ENCODE measurements around the gene CDH4.

Gene CDH4

DNA sequence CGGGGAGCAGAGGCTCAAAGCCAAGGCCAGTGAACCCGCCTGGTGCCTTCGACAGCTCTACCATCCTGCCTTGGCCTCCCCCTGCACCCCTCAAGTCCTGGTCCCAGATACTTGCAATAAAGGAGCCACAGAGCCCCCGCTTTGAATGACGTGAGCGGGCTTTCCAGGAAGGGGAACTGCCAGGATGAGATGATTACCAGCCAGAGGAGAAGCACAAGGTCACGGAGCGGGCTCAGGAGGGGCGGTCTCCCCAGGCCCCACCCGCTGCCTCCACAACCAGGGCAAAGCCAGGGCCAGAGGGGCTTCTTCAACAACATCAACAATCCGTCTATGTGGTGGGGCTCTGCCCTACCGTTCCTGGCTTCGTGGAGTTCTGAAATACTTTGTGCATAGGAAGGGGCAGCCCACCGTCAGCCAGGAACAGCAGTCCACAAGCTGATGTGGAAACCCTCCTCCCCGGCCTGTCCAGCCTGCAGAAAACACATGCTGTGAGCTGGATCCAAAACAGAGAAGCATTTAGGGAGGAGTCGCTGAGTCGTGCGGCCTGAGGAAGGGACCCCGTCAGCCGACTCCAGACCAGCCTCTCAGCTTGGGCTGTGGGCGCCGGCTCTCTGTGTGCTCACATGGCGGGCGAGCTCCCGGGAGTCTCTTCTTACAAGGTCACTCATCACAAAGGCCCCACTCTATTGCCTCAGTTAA is 392.5 kb downstream of the CDH4 start:
- no peak for DNase-seq

GRCh38 chr20:61645732-61646131 is 393.7 kb downstream of the CDH4 start:
- no peak for DNase-seq

GRCh38 chr20:61646453-61646852 is 394.4 kb downstream of the CDH4 start:
- DNase-seq: no peak

DNA sequence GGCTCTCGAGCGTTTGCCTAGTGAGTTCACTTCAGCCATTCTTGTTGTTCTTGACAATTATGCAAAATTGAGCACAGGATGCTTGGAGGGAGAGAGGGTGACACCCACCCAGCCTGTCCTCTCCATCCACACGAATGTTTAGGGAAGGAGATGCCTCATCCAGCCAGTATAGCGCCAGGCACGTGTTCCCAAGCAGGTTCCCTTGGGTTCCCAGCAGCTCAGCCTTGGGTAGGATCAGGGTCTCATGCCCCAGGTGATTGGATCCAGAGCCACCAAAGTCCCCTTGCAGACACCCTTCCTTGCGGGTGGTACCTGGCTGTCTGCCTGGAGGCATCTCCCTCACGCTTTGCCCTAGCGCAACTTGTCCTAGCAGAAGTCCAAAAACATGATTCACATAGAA is 394.9 kb downstream of the CDH4 start:
- no peak for DNase-seq

DNA sequence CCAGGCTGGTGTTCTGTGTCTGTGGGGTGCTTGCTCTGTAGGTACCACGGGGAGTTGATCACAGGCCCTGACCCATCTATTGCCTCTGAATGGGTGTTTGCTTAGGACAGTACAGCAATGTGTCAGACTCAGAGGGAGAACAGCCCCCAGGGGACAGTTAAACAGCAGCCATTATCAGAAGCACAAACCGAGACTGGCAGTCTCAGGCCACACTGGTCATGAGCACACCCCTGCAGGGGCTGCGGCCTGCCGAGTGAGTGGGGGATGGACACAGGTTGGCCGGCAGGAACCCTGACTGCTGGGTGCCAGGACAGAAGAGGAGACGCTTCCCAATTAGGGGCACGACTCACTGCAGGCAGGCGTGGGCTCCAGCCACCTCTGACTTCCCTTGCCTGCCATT is 395.6 kb downstream of the CDH4 start:
- DNase-seq: no peak

GRCh38 chr20:61649105-61649859 is 397.2 kb downstream of the CDH4 start:
- no peak for DNase-seq

- DNase-seq: no peak
Observed at GRCh38 chr20:61649860-61650162, 397.8 kb downstream of the CDH4 start.

DNA sequence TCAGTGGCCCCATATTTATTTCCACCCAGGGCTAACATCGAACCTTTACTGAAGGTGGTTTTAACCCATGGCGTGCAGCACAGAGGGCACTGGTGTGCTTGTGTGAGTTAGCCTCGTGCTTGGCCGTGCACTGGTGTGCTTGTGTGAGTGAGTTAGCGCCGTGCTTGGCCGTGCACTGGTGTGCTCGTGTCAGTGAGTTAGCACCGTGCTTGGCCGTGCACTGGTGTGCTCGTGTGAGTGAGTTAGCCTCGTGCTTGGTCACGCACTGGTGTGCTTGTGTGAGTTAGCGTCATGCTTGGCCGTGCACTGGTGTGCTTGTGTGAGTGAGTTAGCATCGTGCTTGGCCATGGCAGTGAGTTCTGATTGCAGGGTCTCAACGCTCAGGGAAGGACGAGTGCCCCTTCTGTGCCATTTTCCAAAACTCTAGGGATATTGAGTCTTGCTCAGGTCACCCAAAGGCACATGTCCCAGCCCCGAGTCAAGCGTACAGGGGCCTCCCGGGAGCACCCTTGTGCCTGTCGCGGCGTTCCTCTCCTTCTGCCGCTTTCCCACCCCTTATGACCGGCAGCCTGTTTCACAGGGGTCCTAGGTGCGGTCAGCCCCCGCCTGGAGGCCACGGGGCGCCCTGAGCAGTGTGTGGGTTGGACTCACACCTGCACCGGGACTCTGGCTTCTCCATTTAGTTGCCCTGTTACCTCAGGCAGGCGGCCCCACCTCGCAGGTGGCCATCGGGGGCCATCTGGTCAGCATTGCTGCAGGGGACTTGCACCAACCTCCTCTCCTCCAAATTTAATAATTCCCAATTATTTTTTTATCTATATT is 399.1 kb downstream of the CDH4 start:
- DNase-seq: no peak

GRCh38 chr20:61652146-61652545 is 400.1 kb downstream of the CDH4 start:
- DNase-seq: no peak

DNA sequence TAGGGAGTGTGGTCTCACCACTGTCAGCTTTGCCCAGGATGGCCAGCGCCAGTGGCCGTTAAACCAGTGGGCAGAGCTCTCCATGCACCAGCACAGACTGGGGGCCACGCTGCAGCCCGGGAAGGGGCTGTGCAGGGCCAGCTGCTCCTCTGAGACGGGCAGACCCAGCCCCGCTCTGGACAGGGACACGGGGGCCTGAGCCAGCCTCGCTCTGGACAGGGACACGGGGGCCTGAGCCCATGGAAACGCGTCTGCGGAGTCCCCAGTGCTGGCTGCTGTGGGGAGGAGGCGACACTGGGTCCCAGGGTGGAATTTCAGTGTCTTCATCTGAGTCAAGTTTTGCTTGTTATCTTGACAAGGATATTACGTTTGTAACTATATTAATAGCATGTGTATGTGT is 402.7 kb downstream of the CDH4 start:
- DNase-seq: no peak

- no peak for DNase-seq
Observed at GRCh38 chr20:61655591-61655990, 403.5 kb downstream of the CDH4 start.

GRCh38 chr20:61656198-61656597 is 404.1 kb downstream of the CDH4 start:
- no peak for DNase-seq

GRCh38 chr20:61657721-61658377 is 405.8 kb downstream of the CDH4 start:
- no peak for DNase-seq

GRCh38 chr20:61658563-61658962 is 406.5 kb downstream of the CDH4 start:
- no peak for DNase-seq

DNA sequence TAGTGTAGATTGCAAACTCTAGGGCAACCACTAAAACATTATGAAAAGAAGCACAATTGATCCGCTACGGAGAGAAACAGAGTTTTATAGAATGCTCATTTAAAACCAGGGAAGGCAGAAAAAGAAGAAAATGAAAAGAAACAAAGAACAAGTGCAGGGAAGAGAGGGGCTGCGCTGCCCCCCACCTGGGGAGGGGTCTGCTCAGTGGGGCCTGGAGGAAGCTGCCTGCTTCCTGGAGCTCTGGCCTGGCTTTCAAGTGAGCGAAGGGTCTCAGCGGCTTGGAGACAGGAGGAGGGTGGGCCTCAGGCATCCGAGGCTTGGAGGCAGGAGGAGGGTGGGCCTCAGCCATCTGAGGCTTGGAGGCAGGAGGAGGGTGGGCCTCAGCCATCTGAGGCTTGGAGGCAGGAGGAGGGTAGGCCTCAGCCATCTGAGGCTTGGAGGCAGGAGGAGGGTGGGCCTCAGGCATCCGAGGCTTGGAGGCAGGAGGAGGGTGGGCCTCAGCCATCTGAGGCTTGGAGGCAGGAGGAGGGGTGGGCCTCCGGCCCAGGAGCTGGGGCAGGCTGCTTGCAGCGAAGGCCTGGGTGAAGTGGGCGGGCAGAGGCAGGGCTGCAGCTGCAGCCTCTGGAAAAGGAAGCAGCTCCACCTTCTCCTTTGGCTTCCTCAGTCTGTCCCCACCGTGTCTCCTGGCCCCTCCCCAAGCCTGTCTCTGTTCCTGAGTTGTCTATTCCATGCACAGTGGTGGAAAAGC is 407.4 kb downstream of the CDH4 start:
- no peak for DNase-seq

GRCh38 chr20:61659994-61660346 is 407.9 kb downstream of the CDH4 start:
- no peak for DNase-seq

DNA sequence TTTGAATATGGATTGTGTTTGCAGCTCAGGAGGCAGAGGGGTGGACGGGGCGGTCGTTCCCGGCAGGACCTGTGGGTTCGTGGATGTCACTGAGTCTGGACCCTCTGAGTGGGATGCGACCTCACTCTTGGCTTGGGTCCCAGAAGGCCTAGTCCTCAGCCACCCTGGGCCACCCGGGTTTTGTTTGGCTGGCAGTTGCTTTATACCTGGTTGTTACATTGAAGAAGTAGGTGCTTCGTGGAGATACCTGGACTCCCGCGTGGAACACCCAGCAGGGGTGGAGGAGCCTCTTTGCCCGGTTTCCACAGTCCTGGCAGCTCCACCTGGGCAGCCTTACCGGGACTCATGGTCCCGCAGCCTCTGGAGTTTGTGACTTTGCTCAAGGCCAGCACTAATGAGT is 408.5 kb downstream of the CDH4 start:
- DNase-seq: no peak

GRCh38 chr20:61661025-61661424 is 409.0 kb downstream of the CDH4 start:
- DNase-seq: no peak

GRCh38 chr20:61661583-61661982 is 409.5 kb downstream of the CDH4 start:
- no peak for DNase-seq

DNA sequence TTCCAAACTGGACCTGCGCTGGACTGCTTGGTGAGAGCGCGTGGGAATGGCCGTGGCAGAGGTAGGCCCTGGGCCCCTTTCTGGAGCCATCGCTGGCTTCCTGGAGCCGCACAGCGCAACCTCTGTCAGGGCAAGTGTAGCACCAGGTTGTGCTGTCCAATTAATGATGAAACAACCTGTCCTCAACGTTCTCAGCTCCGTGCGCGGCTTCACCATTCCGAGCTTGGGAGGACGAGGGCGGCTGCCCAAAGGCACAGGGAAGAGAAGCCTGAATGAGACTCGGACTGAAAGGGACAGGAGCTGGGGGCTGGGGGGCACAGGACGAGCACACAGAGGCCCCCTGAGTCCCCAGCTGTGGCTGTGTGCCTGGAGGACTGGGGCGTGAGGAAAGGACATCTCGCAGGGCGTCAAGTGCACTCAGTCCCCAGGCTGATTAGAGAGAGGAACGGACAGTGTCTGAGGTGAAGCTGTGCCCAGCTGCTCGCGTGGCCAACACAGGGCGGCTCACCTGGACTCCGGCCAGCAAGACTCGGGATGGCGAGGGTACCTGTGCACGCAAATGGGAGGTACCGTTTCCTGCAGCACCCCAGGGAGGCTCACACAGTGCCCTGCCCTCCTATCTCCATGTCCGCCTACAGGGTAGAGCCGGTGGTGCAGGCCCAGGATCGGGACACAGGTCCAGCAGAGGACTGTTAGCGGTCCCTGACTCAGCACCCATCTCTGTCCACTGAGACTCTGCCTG is 410.3 kb downstream of the CDH4 start:
- DNase-seq: no peak

- no peak for DNase-seq
Observed at GRCh38 chr20:61662968-61663331, 410.9 kb downstream of the CDH4 start.
